GM04503 (cell line): Measurements from ENCODE around the gene ZKSCAN3.
"Not testable (repeated sequence)": the region's sequence is repeated elsewhere in the genome, so short reads cannot be mapped to it uniquely, and the experiment has no call there.

ENCODE experiments used
- DNase-seq: peaks from one replicate; pipeline ENCODE4 v3.0.0-alpha.2; 2012; ENCODE audit warnings: low read depth

The ZKSCAN3 gene

GRCh38 chr6:28377879-28378278 is 28.1 kb downstream of the ZKSCAN3 start:
- DNase-seq = no peak

- no peak for DNase-seq
Observed at GRCh38 chr6:28378644-28379043, 28.9 kb downstream of the ZKSCAN3 start.

- DNase-seq = no peak
Observed at GRCh38 chr6:28380381-28380780, 30.6 kb downstream of the ZKSCAN3 start.

GRCh38 chr6:28383235-28384142 is 33.7 kb downstream of the ZKSCAN3 start:
- no peak for DNase-seq

GRCh38 chr6:28384143-28384533 is 34.4 kb downstream of the ZKSCAN3 start:
- DNase-seq = no peak

- DNase-seq = no peak
Observed at GRCh38 chr6:28390688-28391087, 40.9 kb downstream of the ZKSCAN3 start.

GRCh38 chr6:28393912-28394662 is 44.3 kb downstream of the ZKSCAN3 start:
- DNase-seq = no peak

GRCh38 chr6:28395918-28396317 is 46.2 kb downstream of the ZKSCAN3 start:
- DNase-seq = no peak

GRCh38 chr6:28399350-28400121 is 49.8 kb downstream of the ZKSCAN3 start, which contains the start of gene ZSCAN12:
ZSCAN12 (minus strand) TSS chr6:28399747; CDS start chr6:28398405, 1,342 bp downstream.
- peak; percentile 40 for DNase-seq

- no peak for DNase-seq
Observed at GRCh38 chr6:28400122-28400451, 50.3 kb downstream of the ZKSCAN3 start.

- no peak for DNase-seq
Observed at GRCh38 chr6:28401172-28401571, 51.4 kb downstream of the ZKSCAN3 start.

GRCh38 chr6:28402197-28402596 is 52.5 kb downstream of the ZKSCAN3 start:
- no peak for DNase-seq

GRCh38 chr6:28403923-28404322 is 54.2 kb downstream of the ZKSCAN3 start:
- DNase-seq = not testable (repeated sequence)

- no peak for DNase-seq
Observed at GRCh38 chr6:28407401-28407800, 57.7 kb downstream of the ZKSCAN3 start.

- no peak for DNase-seq
Observed at GRCh38 chr6:28408076-28408802, 58.5 kb downstream of the ZKSCAN3 start.

- no peak for DNase-seq
Observed at GRCh38 chr6:28410767-28411166, 61.0 kb downstream of the ZKSCAN3 start.

GRCh38 chr6:28413681-28414080 is 63.9 kb downstream of the ZKSCAN3 start:
- no peak for DNase-seq
